Thymus (tissue), 14 donors: Measurements from ENCODE around the gene DCLRE1C. TPM values are rescaled to one million over a fixed set of nuclear protein-coding genes. Genes with fewer than 3 reads are reported as not detected.
"Not testable (repeated sequence)": the region's sequence is repeated elsewhere in the genome, so short reads cannot be mapped to it uniquely, and the experiment has no call there.

ENCODE experiments used
- DNase-seq, 9 donors: peaks; one replicate each; pipeline ENCODE4 v3.0.0-alpha.2; 2013; ENCODE audit warnings: low spot score in 9 of 9, low read depth in 6 of 9, missing footprints in 1 of 9
- H3K27ac ChIP-seq, 2 donors: one replicate each; pipeline ENCODE4 v1.5.1; 2013; ENCODE audit warnings: control low read depth in 1 of 2, low read depth in 1 of 2, low read length in 1 of 2, mild to moderate bottlenecking in 1 of 2, moderate library complexity in 1 of 2
- H3K27me3 ChIP-seq, 2 donors: one replicate each; pipeline ENCODE4 v1.5.1; 2013; ENCODE audit warnings: low read length in 1 of 2; ENCODE audit not compliant: control insufficient read depth in 2 of 2, insufficient read depth in 1 of 2
- H3K36me3 ChIP-seq, 2 donors: one replicate each; pipeline ENCODE4 v1.5.1; 2013; ENCODE audit warnings: low read length in 1 of 2, mild to moderate bottlenecking in 1 of 2, moderate library complexity in 1 of 2; ENCODE audit not compliant: control insufficient read depth in 2 of 2, insufficient read depth in 2 of 2
- H3K4me1 ChIP-seq, 2 donors: one replicate each; pipeline ENCODE4 v1.5.1; 2013; ENCODE audit warnings: low read length in 2 of 2; ENCODE audit not compliant: control insufficient read depth in 2 of 2, insufficient read depth in 2 of 2
- H3K4me3 ChIP-seq, 2 donors: one replicate each; pipeline ENCODE4 v1.5.1; 2013; ENCODE audit warnings: low read length in 2 of 2, control low read depth in 1 of 2, mild to moderate bottlenecking in 1 of 2
- H3K9me3 ChIP-seq, 2 donors: one replicate each; pipeline ENCODE4 v1.5.1; 2013; ENCODE audit warnings: low read length in 1 of 2, mild to moderate bottlenecking in 1 of 2; ENCODE audit not compliant: control insufficient read depth in 2 of 2, insufficient read depth in 1 of 2
- WGBS: extraction: QIAGEN DNeasy Blood & Tissue Kit; methylation state at CpG from one replicate; pipeline ENCODE4 v1.1.7; 2013; 5-methylcytosine and 5-hydroxymethylcytosine counted together
- long read RNA-seq, 10 donors: transcript quantifications; one replicate each; lab custom pipeline, GENCODE V29; 2026
- polyA plus RNA-seq: library from polyadenylated mRNA; stranded (reverse); fragments of 200-250 nt; gene quantifications from one replicate; pipeline ENCODE4 v1.2.3, GENCODE V29; 2013
- total RNA-seq: library from RNA; stranded (reverse); fragments of 120-200 nt; gene quantifications from one replicate; pipeline ENCODE4 v1.2.4, GENCODE V29; 2013
- donor health status: healthy.

The DCLRE1C gene
- total RNA-seq (22.3 TPM), polyA plus RNA-seq (9.5 TPM)
- long read RNA-seq, donor 1: 0 reads
- long read RNA-seq, donor 2: 0 reads
- long read RNA-seq, donor 3, partial matches to known transcripts: 18 of 18 reads
- long read RNA-seq, donor 3, other reads (novel, unspliced or antisense): 0 of 18 reads
- long read RNA-seq, donor 4: 0 reads
- long read RNA-seq, donor 5, partial matches to known transcripts: 0 of 3 reads
- long read RNA-seq, donor 5, other reads (novel, unspliced or antisense): 0 of 3 reads
- long read RNA-seq, donor 6, partial matches to known transcripts: 0 of 2 reads
- long read RNA-seq, donor 6, other reads (novel, unspliced or antisense): 0 of 2 reads
- long read RNA-seq, donor 7, partial matches to known transcripts: 0 of 2 reads
- long read RNA-seq, donor 7, other reads (novel, unspliced or antisense): 0 of 2 reads
- long read RNA-seq, donor 8, partial matches to known transcripts: 0 of 4 reads
- long read RNA-seq, donor 8, other reads (novel, unspliced or antisense): 0 of 4 reads
- long read RNA-seq, donor 9, partial matches to known transcripts: 0 of 1 reads
- long read RNA-seq, donor 9, other reads (novel, unspliced or antisense): 0 of 1 reads
- long read RNA-seq, donor 10, partial matches to known transcripts: 0 of 3 reads
- long read RNA-seq, donor 10, other reads (novel, unspliced or antisense): 0 of 3 reads

DNA sequence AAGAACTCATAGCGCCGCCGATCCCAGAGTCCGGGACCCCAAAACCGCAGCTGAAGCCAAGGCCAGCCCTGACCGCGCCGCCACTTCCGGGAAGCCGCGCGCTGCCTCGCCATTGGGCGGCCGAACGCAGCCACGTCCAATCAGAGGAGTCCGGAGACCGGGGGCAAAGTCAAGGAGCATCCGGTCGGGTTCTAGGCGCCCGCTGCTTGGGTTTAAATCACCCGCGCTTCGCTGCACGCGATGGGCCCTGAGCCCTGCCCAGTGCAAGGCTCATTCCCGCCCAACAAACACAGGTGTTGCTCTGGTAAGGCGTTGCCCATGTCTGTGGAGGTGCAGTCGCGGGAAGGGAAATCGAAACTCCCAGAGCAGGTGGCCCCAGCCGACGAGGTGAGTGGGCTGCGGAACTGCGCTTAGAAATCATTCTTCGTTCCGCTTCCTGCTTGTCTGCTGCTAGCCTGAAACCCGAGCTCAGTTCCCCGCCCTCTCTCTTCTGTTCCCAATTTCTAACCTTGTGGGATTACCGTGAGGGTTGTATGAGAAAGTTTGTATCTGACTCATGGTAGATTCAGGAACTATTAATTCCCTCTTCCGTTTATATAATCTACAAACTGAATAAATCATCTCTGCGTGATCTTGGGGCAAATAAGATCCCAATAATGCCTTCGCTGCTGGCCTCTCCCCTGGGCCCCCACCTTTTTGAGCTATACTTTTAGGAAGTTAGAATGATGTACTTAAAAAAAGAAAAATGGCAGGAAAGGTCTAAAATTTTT is at the start of gene DCLRE1C:
DCLRE1C (minus strand) TSS at position 96 of the 770 bp plus-strand sequence; CDS start at position 10, 86 bp downstream.
- H3K27me3 ChIP-seq: no peaks in the 10 kb centered on the region
- peaks cover 31 to 37% of the 10 kb centered on the region in 2 donors for H3K4me1 ChIP-seq
- H3K27ac ChIP-seq: peak within 1 kb of the TSS; percentile 95 to 96
- H3K9me3 ChIP-seq: peaks cover 0 to 8% of the 10 kb centered on the region in 2 donors
- peaks cover 6 to 7% of the 10 kb centered on the region in 2 donors for H3K36me3 ChIP-seq
- under 1% methylated on average over 45 of the region's 45 CpGs for WGBS
- DNase-seq: peak; percentile 79 to 94 (median 86)
- H3K4me3 ChIP-seq: peak within 1 kb of the TSS; percentile 73 to 99

- Histone ChIP-seq H3K9me3 (peaks cover 0 to 8% of the 10 kb centered on the region in 2 donors), H3K27ac (no peak overlapping the region), H3K4me3 (no peak overlapping the region), H3K4me1 (no peaks in the 10 kb centered on the region), H3K36me3 (no peaks in the 10 kb centered on the region), H3K27me3 (no peaks in the 10 kb centered on the region)
- no peak for DNase-seq
- WGBS: 86% methylated on average over 50 of the region's 50 CpGs
Measured at GRCh38 chr10:14995964-14996565, 42.2 kb upstream of the DCLRE1C start.

- WGBS: 87% methylated on average over 32 of the region's 32 CpGs
- H3K9me3 ChIP-seq, H3K27me3 ChIP-seq, DNase-seq, H3K36me3 ChIP-seq, H3K27ac ChIP-seq, H3K4me3 ChIP-seq, H3K4me1 ChIP-seq: not testable (repeated sequence)
Measured at GRCh38 chr10:14993500-14994455, 39.9 kb upstream of the DCLRE1C start.

DNA sequence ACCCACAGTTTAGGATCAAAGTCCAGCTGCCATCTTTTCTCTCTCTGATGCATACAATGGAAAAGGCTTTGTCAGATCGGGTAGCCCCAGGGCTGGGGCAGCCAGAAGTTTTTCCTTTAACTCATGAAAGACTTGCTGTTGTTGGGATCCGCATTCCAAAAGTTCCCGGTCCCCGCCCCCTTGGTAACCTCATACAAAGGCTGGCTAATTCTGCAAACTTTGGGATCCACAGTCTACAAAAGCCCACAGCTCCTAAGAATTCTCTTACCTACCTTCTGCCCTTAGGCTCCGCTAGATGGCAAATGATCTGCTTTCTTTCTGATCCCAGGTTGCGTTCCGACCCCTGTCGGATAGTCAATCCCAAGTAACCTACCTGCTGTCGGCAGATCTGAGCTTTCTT is 38.4 kb upstream of the DCLRE1C start:
- not testable (repeated sequence) for H3K4me1 ChIP-seq, H3K4me3 ChIP-seq, H3K9me3 ChIP-seq, H3K36me3 ChIP-seq, H3K27me3 ChIP-seq, DNase-seq
- WGBS: 93% methylated on average over 9 of the region's 9 CpGs
- peak overlapping the region in 1 of 2 donors; percentile 46 for H3K27ac ChIP-seq

DNA sequence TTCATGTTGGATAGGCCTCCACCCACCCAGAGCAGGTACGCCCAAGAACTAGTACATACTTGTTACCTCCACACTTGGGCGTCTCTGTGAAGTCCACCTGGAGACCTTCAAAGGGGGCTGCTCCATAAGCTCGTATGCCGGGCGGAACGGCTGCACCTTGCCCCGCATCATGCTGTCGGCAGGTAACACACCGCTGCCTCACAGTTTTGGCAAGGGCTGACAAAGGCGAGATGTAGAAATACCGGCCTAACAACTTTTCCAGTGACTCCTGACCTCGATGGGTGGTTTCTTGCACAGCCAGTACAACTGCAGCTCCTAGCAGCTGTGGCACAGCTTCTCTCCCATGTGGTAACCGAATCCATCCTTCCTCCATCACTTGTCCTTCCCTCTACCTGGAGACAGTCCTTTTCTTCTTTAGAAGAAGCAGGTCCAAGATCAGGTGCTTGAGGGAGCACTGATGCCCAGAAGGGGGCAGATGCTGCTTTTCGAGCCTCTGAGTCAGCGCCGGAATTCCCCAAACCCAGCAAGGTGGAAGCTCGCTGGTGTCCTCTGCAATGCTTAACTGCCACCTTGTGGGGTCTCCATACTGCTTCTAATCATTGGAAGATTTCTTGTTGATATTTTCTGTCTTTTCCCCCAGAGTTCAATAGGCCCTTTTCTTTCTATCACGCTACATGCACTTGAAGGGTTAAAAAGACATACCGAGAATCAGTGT is 37.3 kb upstream of the DCLRE1C start:
- not testable (repeated sequence) for H3K27ac ChIP-seq, H3K27me3 ChIP-seq, H3K9me3 ChIP-seq, H3K4me3 ChIP-seq, H3K4me1 ChIP-seq, H3K36me3 ChIP-seq
- WGBS: 77% methylated on average over 18 of the region's 19 CpGs
- DNase-seq: peak in 2 of 9 donors; percentile 22 to 60

DNA sequence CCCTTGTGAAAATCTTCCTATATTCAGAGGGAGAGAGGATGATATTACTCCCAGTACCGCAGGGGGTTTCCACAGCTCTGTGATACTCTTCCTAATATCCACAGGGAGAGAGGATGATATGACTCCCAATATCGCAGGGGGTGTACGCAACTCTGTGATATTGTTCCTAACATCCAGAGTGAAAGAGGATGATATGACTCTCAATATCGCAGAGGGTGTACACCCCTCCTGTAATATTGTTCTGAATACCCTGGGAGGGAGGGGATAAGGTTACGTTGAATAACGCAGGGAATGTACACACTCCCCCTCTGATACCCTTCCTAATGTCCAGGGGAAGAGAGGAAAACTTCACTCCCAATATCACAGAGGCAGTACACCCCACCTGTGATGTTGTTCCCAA is 35.7 kb upstream of the DCLRE1C start:
- not testable (repeated sequence) for H3K9me3 ChIP-seq, H3K4me3 ChIP-seq, H3K36me3 ChIP-seq, H3K27ac ChIP-seq, H3K27me3 ChIP-seq, H3K4me1 ChIP-seq, DNase-seq
- 97% methylated on average over 6 of the region's 6 CpGs for WGBS

- Histone ChIP-seq H3K9me3 (no peaks in the 10 kb centered on the region), H3K27me3 (no peaks in the 10 kb centered on the region), H3K4me3 (no peak overlapping the region), H3K4me1 (no peaks in the 10 kb centered on the region), H3K27ac (no peak overlapping the region), H3K36me3 (no peaks in the 10 kb centered on the region)
- 98% methylated on average over 3 of the region's 3 CpGs for WGBS
- DNase-seq: no peak
Measured at GRCh38 chr10:14982744-14983143, 28.8 kb upstream of the DCLRE1C start.
